Activated CD8-positive, alpha-beta memory T cell treated with anti-CD3 and anti-CD28 coated beads, Interleukin-2, amount 50 U/mL, for 1 hour (primary cell): ENCODE measurements around the gene AGAP3.
A peak's percentile ranks its signal among the peaks of the same experiment; 100 is the strongest.

ENCODE experiments used
- DNase-seq: peaks from one replicate; pipeline ENCODE4 v3.0.0-alpha.2; 2020; ENCODE audit errors: extremely low read depth

AGAP3 gene

GRCh38 chr7:151123158-151123821 is 37.0 kb downstream of the AGAP3 start:
- no peak for DNase-seq

GRCh38 chr7:151123822-151124464 is 37.7 kb downstream of the AGAP3 start:
- peak; percentile 56 for DNase-seq

GRCh38 chr7:151124481-151124880 is 38.2 kb downstream of the AGAP3 start:
- DNase-seq, result no peak

GRCh38 chr7:151124899-151125399 is 38.7 kb downstream of the AGAP3 start:
- no peak for DNase-seq

GRCh38 chr7:151125470-151125845 is 39.2 kb downstream of the AGAP3 start:
- DNase-seq, result no peak

GRCh38 chr7:151125846-151126481 is 39.7 kb downstream of the AGAP3 start:
- no peak for DNase-seq

- no peak for DNase-seq
These were observed 40.3 kb downstream of the AGAP3 start for GRCh38 chr7:151126491-151127137.

GRCh38 chr7:151128144-151128543 is 41.9 kb downstream of the AGAP3 start:
- no peak for DNase-seq

GRCh38 chr7:151128716-151129115 is 42.4 kb downstream of the AGAP3 start:
- no peak for DNase-seq

- no peak for DNase-seq
These were observed 43.1 kb downstream of the AGAP3 start for GRCh38 chr7:151129117-151129959.

GRCh38 chr7:151129960-151130591 is 43.8 kb downstream of the AGAP3 start:
- DNase-seq, result no peak

- DNase-seq, result no peak
These were observed 44.5 kb downstream of the AGAP3 start for GRCh38 chr7:151130741-151131157.

- no peak for DNase-seq
These were observed 44.9 kb downstream of the AGAP3 start for GRCh38 chr7:151131224-151131591.

- no peak for DNase-seq
These were observed 45.5 kb downstream of the AGAP3 start for GRCh38 chr7:151131592-151132293.

- no peak for DNase-seq
These were observed 46.4 kb downstream of the AGAP3 start for GRCh38 chr7:151132461-151133205.

GRCh38 chr7:151133266-151133985 is 47.2 kb downstream of the AGAP3 start:
- DNase-seq, result no peak

- no peak for DNase-seq
These were observed 47.9 kb downstream of the AGAP3 start for GRCh38 chr7:151133986-151134742.
